Stomach (tissue), 4 donors: ENCODE measurements around the gene ZNF469.

ENCODE experiments used
- CTCF ChIP-seq, 7 experiments: fragments of 450-650 bp in 4 of 7; fragments of 200-600 bp in 3 of 7; sonication (generic) in 3 of 7; IDR thresholded peaks; one replicate each; pipeline ENCODE4 v1.5.1; 2016 to 2019; ENCODE audit warnings: antibody characterized with exemption in 7 of 7, control low read depth in 2 of 7, mild to moderate bottlenecking in 1 of 7
- EP300 ChIP-seq: sonication (generic); formaldehyde crosslinking; IDR thresholded peaks from one replicate; pipeline ENCODE4 v1.6.1; 2017; ENCODE audit warnings: antibody characterized with exemption

GRCh38 chr16:88398170-88398873, 15.6 kb downstream of the ZNF469 start:
- no peak for TF ChIP-seq CTCF (IDR thresholded peaks at IDR 0.05)
- TF ChIP-seq EP300: no peak
